Lower lobe of right lung (tissue), 2 donors: ENCODE data around the gene ARID3A. TPM values are rescaled to one million over a fixed set of nuclear protein-coding genes. Genes with fewer than 3 reads are reported as not detected.
A peak's percentile ranks its signal among the peaks of the same experiment; 100 is the strongest.

Experiments used
- ATAC-seq, 2 donors: fragments of 200-7000 bp; cut with Tn5 transposase; one replicate each; pipeline ENCODE4 v1.9.1; 2020 to 2022; ENCODE audit warnings: mild to moderate bottlenecking in 2 of 2, moderate library complexity in 2 of 2
- DNase-seq: peaks from one replicate; pipeline ENCODE4 v3.0.0-alpha.2; 2020
- H3K27ac ChIP-seq: fragments of 200-600 bp; one replicate; pipeline ENCODE4 v1.8.0; 2022
- H3K27me3 ChIP-seq: fragments of 200-600 bp; one replicate; pipeline ENCODE4 v1.8.0; 2022; ENCODE audit warnings: low read depth
- H3K36me3 ChIP-seq: fragments of 200-600 bp; one replicate; pipeline ENCODE4 v1.8.0; 2022; ENCODE audit warnings: mild to moderate bottlenecking
- H3K4me1 ChIP-seq: fragments of 200-600 bp; one replicate; pipeline ENCODE4 v1.8.0; 2022
- H3K4me3 ChIP-seq: fragments of 200-600 bp; one replicate; pipeline ENCODE4 v1.8.0; 2022; ENCODE audit warnings: mild to moderate bottlenecking
- H3K9me3 ChIP-seq: fragments of 200-600 bp; one replicate; pipeline ENCODE4 v1.8.0; 2022
- intact Hi-C: fragments of 100-400 bp; cut with DNase I; formaldehyde crosslinking; loops from one replicate; pipeline ENCODE4 v1.11.0; 2022
- total RNA-seq: library from RNA; stranded (reverse); fragmentation: NEBNext Ultra II Directional; extraction: Animal tissue kit (Norgen Biotek cat#: 25700); gene quantifications from one replicate; pipeline ENCODE4 v1.2.1, GENCODE V29; 2021
- TF ChIP-seq, protein P1 (sequence below): fragments of 200-600 bp; IDR thresholded peaks from one replicate; pipeline ENCODE4 v1.8.0; 2022; ENCODE audit warnings: antibody characterized with exemption, mild to moderate bottlenecking
- donor health status: DM: no; HTN: yes; CAD: no; lungs with severe emphysema.

Gene ARID3A
- total RNA-seq, 1 donor from 2014 or later = 16.9 TPM

DNA sequence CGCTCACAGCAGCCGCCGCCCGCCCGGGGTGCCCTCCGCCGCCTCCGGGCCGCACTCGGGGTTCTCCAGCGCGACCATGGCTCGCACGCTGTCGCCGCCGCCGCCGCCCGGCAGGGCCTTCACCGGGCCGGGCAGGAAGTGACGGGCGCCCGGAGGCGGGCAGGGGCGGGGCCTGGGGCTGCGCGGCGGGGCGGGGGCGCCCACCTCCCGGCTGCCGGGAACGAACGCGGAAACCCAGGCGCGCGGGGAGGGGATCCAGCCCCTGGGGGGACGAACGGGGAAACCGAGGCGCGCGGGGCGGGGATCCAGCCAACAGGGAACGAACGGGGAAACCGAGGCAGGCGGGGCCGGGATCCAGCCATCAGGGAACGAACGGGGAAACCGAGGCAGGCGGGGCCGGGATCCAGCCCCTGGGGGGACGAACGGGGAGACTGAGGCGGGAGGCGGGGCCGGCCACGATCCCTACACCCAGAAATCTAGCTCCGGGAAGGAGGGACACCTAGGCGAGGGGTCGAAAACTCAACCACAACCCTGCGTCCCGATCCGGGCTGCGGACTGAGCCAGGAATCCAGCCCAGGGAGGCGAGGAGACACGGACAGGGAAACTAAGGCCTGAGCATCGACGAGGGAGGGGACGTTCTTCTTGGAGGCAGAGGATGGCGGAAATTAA is 12.6 kb upstream of the ARID3A start, which contains the start of gene R3HDM4:
Gene R3HDM4 (minus strand): TSS at position 140 of the 669 bp plus-strand sequence. CDS start 62 bp downstream, at position 78.
- H3K9me3 ChIP-seq = no peaks in the 10 kb centered on the region
- DNase-seq (peak; percentile 87), ATAC-seq (peak; percentile 74 to 81)
- H3K27ac ChIP-seq = peak within 1 kb of the TSS; percentile 96
- H3K36me3 ChIP-seq = no peaks in the 10 kb centered on the region
- intact Hi-C loops = no loop called here
- peaks cover 45% of the 10 kb centered on the region for H3K4me1 ChIP-seq
- TF ChIP-seq, protein P1, sequence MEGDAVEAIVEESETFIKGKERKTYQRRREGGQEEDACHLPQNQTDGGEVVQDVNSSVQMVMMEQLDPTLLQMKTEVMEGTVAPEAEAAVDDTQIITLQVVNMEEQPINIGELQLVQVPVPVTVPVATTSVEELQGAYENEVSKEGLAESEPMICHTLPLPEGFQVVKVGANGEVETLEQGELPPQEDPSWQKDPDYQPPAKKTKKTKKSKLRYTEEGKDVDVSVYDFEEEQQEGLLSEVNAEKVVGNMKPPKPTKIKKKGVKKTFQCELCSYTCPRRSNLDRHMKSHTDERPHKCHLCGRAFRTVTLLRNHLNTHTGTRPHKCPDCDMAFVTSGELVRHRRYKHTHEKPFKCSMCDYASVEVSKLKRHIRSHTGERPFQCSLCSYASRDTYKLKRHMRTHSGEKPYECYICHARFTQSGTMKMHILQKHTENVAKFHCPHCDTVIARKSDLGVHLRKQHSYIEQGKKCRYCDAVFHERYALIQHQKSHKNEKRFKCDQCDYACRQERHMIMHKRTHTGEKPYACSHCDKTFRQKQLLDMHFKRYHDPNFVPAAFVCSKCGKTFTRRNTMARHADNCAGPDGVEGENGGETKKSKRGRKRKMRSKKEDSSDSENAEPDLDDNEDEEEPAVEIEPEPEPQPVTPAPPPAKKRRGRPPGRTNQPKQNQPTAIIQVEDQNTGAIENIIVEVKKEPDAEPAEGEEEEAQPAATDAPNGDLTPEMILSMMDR = no peak
- peak within 1 kb of the TSS; percentile 79 for H3K4me3 ChIP-seq
- peaks cover 26% of the 10 kb centered on the region for H3K27me3 ChIP-seq

DNA sequence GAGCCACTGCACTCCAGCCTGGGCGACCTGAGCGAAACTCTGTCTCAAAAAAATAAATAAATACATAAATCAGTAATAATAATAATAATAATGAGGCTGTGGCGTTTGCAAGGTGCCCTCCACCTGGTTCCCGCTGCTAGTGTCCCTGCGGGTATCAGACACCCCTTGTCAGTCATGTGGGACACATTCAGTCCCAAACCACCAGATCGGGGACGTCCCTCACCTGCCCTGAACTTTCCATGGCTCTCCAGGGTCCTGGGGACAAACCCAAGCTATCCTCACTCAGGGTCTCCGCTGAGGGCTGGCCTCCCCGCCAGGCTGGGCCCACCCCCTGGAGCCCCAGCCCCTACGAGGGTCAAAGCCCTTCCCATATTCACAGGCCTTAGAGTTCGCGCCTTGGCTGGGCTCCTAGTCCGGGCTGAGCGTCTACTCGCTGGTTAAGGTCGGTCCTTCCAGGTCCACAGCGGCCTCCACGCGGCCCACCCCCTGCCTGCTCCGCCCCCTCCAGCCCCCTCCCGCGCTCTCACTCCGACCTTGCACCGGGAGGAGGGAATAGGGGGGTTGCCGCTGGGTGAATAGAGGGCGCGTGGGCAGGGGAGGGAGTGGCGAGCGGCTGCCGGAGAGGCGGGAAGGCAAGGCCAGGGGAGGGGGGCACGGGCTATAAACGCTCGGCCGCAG is 9.1 kb upstream of the ARID3A start:
- Histone ChIP-seq H3K4me1 (peaks cover 39% of the 10 kb centered on the region), H3K27me3 (peaks cover 57% of the 10 kb centered on the region), H3K27ac (no peak overlapping the region), H3K4me3 (peak overlapping the region; percentile 47), H3K36me3 (no peaks in the 10 kb centered on the region), H3K9me3 (no peaks in the 10 kb centered on the region)
- peak in 1 of 2 donors; percentile 3 for ATAC-seq
- TF ChIP-seq, protein P1 = no peak
- no peak for DNase-seq
- intact Hi-C loops = no loop called here

DNA sequence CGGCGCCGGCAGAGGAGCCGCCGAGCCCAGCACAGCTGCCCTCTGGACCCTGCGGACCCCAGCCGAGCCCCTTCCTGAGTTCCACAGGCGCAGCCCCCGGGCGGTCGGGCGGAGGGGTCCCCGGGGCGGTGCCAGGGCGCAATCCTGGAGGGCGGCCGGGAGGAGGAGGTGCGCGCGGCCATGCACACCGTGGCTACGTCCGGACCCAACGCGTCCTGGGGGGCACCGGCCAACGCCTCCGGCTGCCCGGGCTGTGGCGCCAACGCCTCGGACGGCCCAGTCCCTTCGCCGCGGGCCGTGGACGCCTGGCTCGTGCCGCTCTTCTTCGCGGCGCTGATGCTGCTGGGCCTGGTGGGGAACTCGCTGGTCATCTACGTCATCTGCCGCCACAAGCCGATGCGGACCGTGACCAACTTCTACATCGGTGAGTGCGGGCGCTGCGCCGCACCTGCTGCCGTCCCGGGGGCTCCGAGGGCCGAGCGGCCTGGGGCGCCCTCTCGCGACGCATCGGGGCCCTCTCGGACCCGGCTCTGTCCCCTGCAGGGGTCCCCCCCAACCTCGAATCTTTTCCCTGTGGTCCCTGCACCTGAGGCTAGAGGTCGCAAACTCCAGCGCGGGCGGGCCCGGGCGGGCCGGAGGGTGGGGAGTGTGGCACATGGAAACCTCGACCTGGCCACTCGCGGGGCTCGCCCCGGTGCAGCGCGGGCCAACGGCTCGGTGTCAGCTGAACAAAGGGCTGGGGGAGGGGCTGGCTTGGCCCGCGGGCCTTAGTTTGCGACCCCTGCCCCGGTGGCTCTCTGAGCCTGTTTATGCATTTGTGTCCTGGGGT is 8.3 kb upstream of the ARID3A start, which contains the start of gene KISS1R:
Gene KISS1R (plus strand): TSS at position 11 of the 829 bp plus-strand sequence. CDS start 170 bp downstream, at position 181.
- DNase-seq (peak; percentile 75), ATAC-seq (peak; percentile 35 to 37)
- peak within 1 kb of the TSS; percentile 47 for H3K4me3 ChIP-seq
- H3K9me3 ChIP-seq = no peaks in the 10 kb centered on the region
- H3K4me1 ChIP-seq = peaks cover 39% of the 10 kb centered on the region
- H3K27ac ChIP-seq = no peak within 1 kb of the TSS
- intact Hi-C loops = no loop called here
- no peaks in the 10 kb centered on the region for H3K36me3 ChIP-seq
- TF ChIP-seq, protein P1 = peak; percentile 52
- peaks cover 57% of the 10 kb centered on the region for H3K27me3 ChIP-seq

DNA sequence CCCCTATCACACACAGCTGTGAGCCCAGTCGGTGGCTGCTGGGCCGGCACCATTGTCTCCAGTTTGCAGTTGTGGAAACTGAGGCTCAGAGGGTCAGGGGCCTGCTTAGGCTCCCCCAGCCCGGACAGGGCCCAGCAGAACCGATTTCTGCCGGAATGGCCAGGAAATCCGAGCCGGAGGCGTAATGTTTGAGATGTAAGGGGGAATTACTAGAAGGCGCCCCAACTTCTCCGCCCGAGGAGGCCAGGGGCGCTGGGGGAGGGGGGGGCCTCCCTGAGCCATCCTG is 7.7 kb upstream of the ARID3A start:
- intact Hi-C loops = no loop called here
- H3K4me3 ChIP-seq = no peak overlapping the region
- H3K27ac ChIP-seq = no peak overlapping the region
- DNase-seq (no peak), ATAC-seq (no peak)
- TF ChIP-seq, protein P1 = no peak
- peaks cover 39% of the 10 kb centered on the region for H3K4me1 ChIP-seq
- H3K27me3 ChIP-seq = peaks cover 57% of the 10 kb centered on the region
- no peaks in the 10 kb centered on the region for H3K36me3 ChIP-seq
- H3K9me3 ChIP-seq = no peaks in the 10 kb centered on the region

DNA sequence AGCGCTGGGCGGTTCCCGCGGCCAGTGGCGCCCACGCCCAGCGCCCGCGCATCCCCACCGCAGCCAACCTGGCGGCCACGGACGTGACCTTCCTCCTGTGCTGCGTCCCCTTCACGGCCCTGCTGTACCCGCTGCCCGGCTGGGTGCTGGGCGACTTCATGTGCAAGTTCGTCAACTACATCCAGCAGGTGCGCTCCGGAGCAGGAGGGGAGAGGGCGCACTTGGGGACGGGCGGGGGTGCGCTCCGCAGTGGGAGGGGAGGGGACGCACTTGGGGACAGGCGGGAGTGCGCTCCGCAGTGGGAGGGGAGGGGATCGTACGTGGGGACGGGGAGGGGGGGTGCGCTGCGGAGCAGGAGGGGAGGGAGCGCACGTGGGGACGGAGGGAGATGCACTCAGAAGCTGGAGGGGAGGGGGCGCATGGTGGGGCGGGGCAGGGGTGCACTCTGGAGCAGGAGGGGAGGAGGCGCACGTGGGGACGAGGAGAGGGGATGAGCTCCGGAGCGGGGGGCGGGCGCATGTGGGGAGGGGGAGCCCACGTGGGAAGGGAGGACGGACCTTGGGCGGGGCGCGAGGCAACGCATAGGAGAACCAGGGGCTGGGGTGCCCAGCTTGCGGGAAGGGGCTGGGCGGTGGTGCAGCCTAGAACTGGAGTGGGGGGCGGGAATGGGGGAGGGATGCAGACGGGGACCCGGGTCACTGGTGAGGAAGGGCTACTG is 7.2 kb upstream of the ARID3A start:
- peaks cover 57% of the 10 kb centered on the region for H3K27me3 ChIP-seq
- no peak for DNase-seq
- H3K4me1 ChIP-seq = peaks cover 37% of the 10 kb centered on the region

More for the DNA sequence above, 7.2 kb upstream of the ARID3A start:
- Histone ChIP-seq H3K27ac (no peak overlapping the region), H3K9me3 (no peaks in the 10 kb centered on the region), H3K36me3 (no peaks in the 10 kb centered on the region), H3K4me3 (no peak overlapping the region)
- intact Hi-C loops = no loop called here
- no peak for ATAC-seq
- TF ChIP-seq, protein P1 = no peak
